ENCODE measurements around the gene ARSB. TPM values are rescaled to one million over a fixed set of nuclear protein-coding genes. Genes with fewer than 3 reads are reported as not detected.

Gene ARSB
- total RNA-seq, 2 experiments from 2014 or later: 9.2 TPM

DNA sequence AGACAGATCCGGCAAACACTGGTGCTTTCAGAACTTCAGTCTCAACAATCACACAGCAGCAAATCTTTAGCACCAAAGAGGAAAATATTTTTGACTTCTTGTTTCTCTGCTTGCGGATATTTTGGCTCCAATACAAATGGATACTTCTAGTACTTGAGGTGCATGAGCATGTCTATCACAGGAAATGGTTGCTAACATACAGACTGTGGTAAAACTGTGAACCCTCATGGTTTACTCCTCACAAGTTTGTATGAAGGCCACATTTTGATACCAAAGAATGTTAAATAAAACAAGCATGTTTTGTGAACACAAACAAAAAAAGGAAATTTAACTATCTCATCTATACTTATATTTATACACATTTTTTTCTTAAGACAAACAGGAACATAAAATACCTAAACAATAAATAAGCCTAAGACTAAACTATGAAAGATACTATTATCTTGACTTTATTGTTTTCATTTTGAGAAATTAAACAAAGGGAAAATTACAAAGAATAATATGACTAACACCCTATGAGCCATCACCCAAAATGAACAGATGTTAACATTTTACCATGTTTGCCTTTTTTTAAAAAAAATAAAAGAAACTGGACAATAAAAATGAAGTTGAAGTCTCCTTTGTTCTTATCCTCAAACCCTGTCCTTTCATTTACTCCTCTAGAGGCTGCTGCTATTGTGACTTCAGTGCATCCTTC, 201.5 kb downstream of the ARSB start:
- H3K36me3 ChIP-seq (ENCODE audit: insufficient read depth, low read length): no peaks in the 10 kb centered on the region
- no peaks in the 10 kb centered on the region for H3K79me2 ChIP-seq (ENCODE audit: insufficient read depth, low read depth, low read length)
- no peaks in the 10 kb centered on the region for H4K20me1 ChIP-seq (ENCODE audit: insufficient read depth, low read length)
- H2AFZ ChIP-seq (ENCODE audit: low read length): no peak overlapping the region
- no peak overlapping the region for H3K4me3 ChIP-seq (ENCODE audit: low read depth, low read length, poor library complexity, severe bottlenecking)
- CTCF ChIA-PET (ENCODE audit: unreplicated experiment): no interaction called here
- no peak for TF ChIP-seq EZH2phosphoT487 (IDR thresholded peaks at IDR 0.05; ENCODE audit: borderline replicate concordance, low read depth, low read length)
- no peak for TF ChIP-seq CTCF (conservative IDR thresholded peaks at IDR 0.05; ENCODE audit: low read length)
- intact Hi-C loops (cut with micrococcal nuclease; ENCODE audit: unreplicated experiment): no loop called here
- no TSS peak for BruUV-seq (replicated peaks)
- POLR2A ChIA-PET: interaction anchor here (2.7 kb wide), 1 partner anchor 12 kb away, joined by 10 read pairs; no protein-coding TSS in a partner anchor
- H3K9me2 ChIP-seq (ENCODE audit: insufficient read depth, low read length): no peaks in the 10 kb centered on the region
- no peaks in the 10 kb centered on the region for H3K4me1 ChIP-seq (ENCODE audit: insufficient read depth, low read length, poor library complexity, severe bottlenecking)
- H3K4me2 ChIP-seq (ENCODE audit: low read length): no peak overlapping the region
- DNase-seq (ENCODE audit: low spot score): no peak
- no peak overlapping the region for H3K27ac ChIP-seq (ENCODE audit: low read depth, low read length, poor library complexity, severe bottlenecking)
- H3K9me3 ChIP-seq (ENCODE audit: low read length): no peaks in the 10 kb centered on the region

GRCh38 chr5:78782728-78783127, 202.4 kb downstream of the ARSB start:
- H3K36me3 ChIP-seq (ENCODE audit: insufficient read depth, low read length): no peaks in the 10 kb centered on the region
- intact Hi-C loops (cut with micrococcal nuclease; ENCODE audit: unreplicated experiment): no loop called here
- no TSS peak for BruUV-seq (replicated peaks)
- H3K9me3 ChIP-seq (ENCODE audit: low read length): no peaks in the 10 kb centered on the region
- TF ChIP-seq CTCF (conservative IDR thresholded peaks at IDR 0.05; ENCODE audit: low read length): no peak
- TF ChIP-seq EZH2phosphoT487 (IDR thresholded peaks at IDR 0.05; ENCODE audit: borderline replicate concordance, low read depth, low read length): no peak
- POLR2A ChIA-PET: interaction anchor here (1.1 to 2.7 kb wide), 2 partner anchors 8 to 12 kb away, joined by 3 to 10 read pairs; no protein-coding TSS in a partner anchor
- DNase-seq (ENCODE audit: low spot score): no peak
- no peak overlapping the region for H3K4me2 ChIP-seq (ENCODE audit: low read length)
- no peak overlapping the region for H2AFZ ChIP-seq (ENCODE audit: low read length)
- no peaks in the 10 kb centered on the region for H3K4me1 ChIP-seq (ENCODE audit: insufficient read depth, low read length, poor library complexity, severe bottlenecking)
- H3K4me3 ChIP-seq (ENCODE audit: low read depth, low read length, poor library complexity, severe bottlenecking): no peak overlapping the region
- H4K20me1 ChIP-seq (ENCODE audit: insufficient read depth, low read length): no peaks in the 10 kb centered on the region
- H3K9me2 ChIP-seq (ENCODE audit: insufficient read depth, low read length): no peaks in the 10 kb centered on the region
- H3K27ac ChIP-seq (ENCODE audit: low read depth, low read length, poor library complexity, severe bottlenecking): no peak overlapping the region
- no peaks in the 10 kb centered on the region for H3K79me2 ChIP-seq (ENCODE audit: insufficient read depth, low read depth, low read length)
- CTCF ChIA-PET (ENCODE audit: unreplicated experiment): interaction anchor here (1.1 kb wide), 1 partner anchor 11 kb away, joined by 3 read pairs; no protein-coding TSS in a partner anchor

Measured in OCI-LY7 (cell line).